Measurements from ENCODE around the gene TXNL1. TPM values are rescaled to one million over a fixed set of nuclear protein-coding genes. Genes with fewer than 3 reads are reported as not detected.

The TXNL1 gene
- total RNA-seq, 2 experiments from 2014 or later: 41.5 to 41.6 TPM

GRCh38 chr18:56562479-56562878 is 75.9 kb downstream of the TXNL1 start:
- Mint-ChIP-seq H3K9me3 (no peaks in the 10 kb centered on the region), H3K4me3 (no peak overlapping the region), H3K4me1 (ENCODE audit: low read depth) (no peaks in the 10 kb centered on the region), H3K27ac (no peak overlapping the region), H3K27me3 (peaks cover 12% of the 10 kb centered on the region), H3K36me3 (ENCODE audit: low read depth) (no peaks in the 10 kb centered on the region)
- POLR2A ChIA-PET: no interaction called here
- H3K9me3 ChIP-seq (ENCODE audit: control insufficient read depth in 1 of 2, insufficient read depth in 1 of 2, low read length in 2 of 2): no peaks in the 10 kb centered on the region
- H3K27ac ChIP-seq (ENCODE audit: low read depth in 1 of 2, low read length in 2 of 2): no peak overlapping the region
- DNase-seq (no peak), ATAC-seq (ENCODE audit: poor library complexity) (no peak)
- intact Hi-C loops (cut with DNase I, micrococcal nuclease): no loop called here
- H3K36me3 ChIP-seq (ENCODE audit: insufficient read depth, low read length): no peaks in the 10 kb centered on the region
- no peak overlapping the region for H3K4me3 ChIP-seq (ENCODE audit: low read length)
- CTCF ChIA-PET: no interaction called here
- TF ChIP-seq CTCF (IDR thresholded peaks at IDR 0.05): no peak
- no peaks in the 10 kb centered on the region for H3K4me1 ChIP-seq (ENCODE audit: insufficient read depth, low read length)
- H3K27me3 ChIP-seq (ENCODE audit: control insufficient read depth in 1 of 2, insufficient read depth in 2 of 2, low read length in 2 of 2): peaks cover 0 to 6% of the 10 kb centered on the region in 2 experiments

GRCh38 chr18:56560992-56561391 is 77.4 kb downstream of the TXNL1 start:
- Histone ChIP-seq H3K27me3 (ENCODE audit: control insufficient read depth in 1 of 2, insufficient read depth in 2 of 2, low read length in 2 of 2) (peaks cover 0 to 6% of the 10 kb centered on the region in 2 experiments), H3K36me3 (ENCODE audit: insufficient read depth, low read length) (no peaks in the 10 kb centered on the region), H3K9me3 (ENCODE audit: control insufficient read depth in 1 of 2, insufficient read depth in 1 of 2, low read length in 2 of 2) (no peaks in the 10 kb centered on the region), H3K27ac (ENCODE audit: low read depth in 1 of 2, low read length in 2 of 2) (no peak overlapping the region), H3K4me1 (ENCODE audit: insufficient read depth, low read length) (no peaks in the 10 kb centered on the region), H3K4me3 (ENCODE audit: low read length) (no peak overlapping the region)
- Mint-ChIP-seq H3K4me3 (no peak overlapping the region), H3K27me3 (peaks cover 12% of the 10 kb centered on the region), H3K36me3 (ENCODE audit: low read depth) (no peaks in the 10 kb centered on the region), H3K9me3 (no peaks in the 10 kb centered on the region), H3K4me1 (ENCODE audit: low read depth) (no peaks in the 10 kb centered on the region), H3K27ac (no peak overlapping the region)
- TF ChIP-seq CTCF (IDR thresholded peaks at IDR 0.05): no peak
- ChIA-PET POLR2A (no interaction called here), CTCF (no interaction called here)
- ATAC-seq (ENCODE audit: poor library complexity) (no peak), DNase-seq (no peak)
- intact Hi-C loops (cut with DNase I, micrococcal nuclease): no loop called here

GRCh38 chr18:56559044-56559443 is 79.3 kb downstream of the TXNL1 start:
- no peaks in the 10 kb centered on the region for H3K9me3 Mint-ChIP-seq
- no peak for ATAC-seq (ENCODE audit: poor library complexity)
- Histone ChIP-seq H3K36me3 (ENCODE audit: insufficient read depth, low read length) (no peaks in the 10 kb centered on the region), H3K4me1 (ENCODE audit: insufficient read depth, low read length) (no peaks in the 10 kb centered on the region), H3K27ac (ENCODE audit: low read depth in 1 of 2, low read length in 2 of 2) (no peak overlapping the region), H3K4me3 (ENCODE audit: low read length) (no peak overlapping the region), H3K9me3 (ENCODE audit: control insufficient read depth in 1 of 2, insufficient read depth in 1 of 2, low read length in 2 of 2) (no peaks in the 10 kb centered on the region), H3K27me3 (ENCODE audit: control insufficient read depth in 1 of 2, insufficient read depth in 2 of 2, low read length in 2 of 2) (peaks cover 0 to 6% of the 10 kb centered on the region in 2 experiments)
- H3K27ac Mint-ChIP-seq: no peak overlapping the region
- TF ChIP-seq CTCF (IDR thresholded peaks at IDR 0.05): no peak
- peaks cover 12% of the 10 kb centered on the region for H3K27me3 Mint-ChIP-seq
- no peak overlapping the region for H3K4me3 Mint-ChIP-seq
- no peaks in the 10 kb centered on the region for H3K36me3 Mint-ChIP-seq (ENCODE audit: low read depth)
- POLR2A ChIA-PET: no interaction called here
- DNase-seq: no peak
- no peaks in the 10 kb centered on the region for H3K4me1 Mint-ChIP-seq (ENCODE audit: low read depth)
- intact Hi-C loops (cut with DNase I, micrococcal nuclease): no loop called here
- CTCF ChIA-PET: no interaction called here

Data from CD4-positive, alpha-beta T cell (primary cell).